A549 (cell line): ENCODE measurements around the gene DENND6B. TPM values are rescaled to one million over a fixed set of nuclear protein-coding genes. Genes with fewer than 3 reads are reported as not detected.
A peak's percentile ranks its signal among the peaks of the same experiment; 100 is the strongest.

ENCODE experiments used
- ATAC-seq, 2 experiments: fragments of 200-7000 bp in 1 of 2; fragments of >200 bp in 1 of 2; cut with Nextera tagmentation in 1 of 2; cut with Tn5 transposase in 1 of 2; 3 replicates each; pipeline versions ENCODE4 v1.8.0 to v1.9.1; 2018 to 2020; ENCODE audit warnings: mild to moderate bottlenecking in 1 of 2, moderate library complexity in 1 of 2
- CTCF ChIA-PET: fragments of 300-600 bp; sonication (Branson Sonifier 250); formaldehyde crosslinking; extraction: SDS; loops from one replicate; lab custom pipeline; 2021; ENCODE audit warnings: antibody characterized with exemption, inconsistent platforms; lab: Yijun Ruan, JAX
- POLR2A ChIA-PET: fragments of 350-600 bp; formaldehyde crosslinking; extraction: SDS; loops from one replicate; lab custom pipeline; 2021; ENCODE audit warnings: antibody characterized with exemption, inconsistent platforms; lab: Yijun Ruan, JAX
- DNase-seq, 2 experiments: peaks; one replicate each; pipeline versions ENCODE4 v3.0.0 to v3.0.0-alpha.2; 2011 to 2016; ENCODE audit warnings: low read depth in 1 of 2, low spot score in 1 of 2
- FAIRE-seq: peaks from 2 replicates; lab custom pipeline; 2011; peaks lifted over from hg19 to GRCh38; lab: Jason Lieb, UNC
- H3K27ac ChIP-seq, 2 experiments: fragments of >200 bp; sonication (Bioruptor Twin); formaldehyde crosslinking; 3 replicates each; pipeline ENCODE4 v1.5.1; 2016 to 2017
- H3K4me1 ChIP-seq: fragments of >200 bp; sonication (Bioruptor Twin); formaldehyde crosslinking; 3 replicates; pipeline ENCODE4 v1.6.1; 2016
- H3K4me2 ChIP-seq: fragments of >200 bp; sonication (Bioruptor Twin); formaldehyde crosslinking; 3 replicates; pipeline ENCODE4 v1.6.1; 2016
- H3K4me3 ChIP-seq: fragments of >200 bp; sonication (Bioruptor Twin); formaldehyde crosslinking; 3 replicates; pipeline ENCODE4 v1.5.1; 2016
- H3K9me3 ChIP-seq: fragments of >200 bp; sonication (Bioruptor Twin); formaldehyde crosslinking; 3 replicates; pipeline ENCODE4 v1.6.1; 2016
- ATOH8 ChIP-seq: fragments of 250-450 bp; sonication (Bioruptor Pico); IDR thresholded peaks from 2 replicates; pipeline ENCODE4 v1.5.0; 2020; ENCODE audit warnings: low read depth, mild to moderate bottlenecking, moderate library complexity
- BCL3 ChIP-seq: fragments of >200 bp; sonication (Bioruptor Twin); formaldehyde crosslinking; IDR thresholded peaks from 3 replicates; pipeline ENCODE4 v1.6.1; 2016
- EHF ChIP-seq: fragments of 250-450 bp; sonication (Bioruptor Pico); IDR thresholded peaks from 2 replicates; pipeline ENCODE4 v1.5.0; 2020; ENCODE audit warnings: mild to moderate bottlenecking
- EHMT2 ChIP-seq: fragments of 200-600 bp; sonication (generic); IDR thresholded peaks from 2 replicates; pipeline ENCODE4 v1.6.1; 2016; ENCODE audit warnings: antibody characterized with exemption, low read depth, mild to moderate bottlenecking, moderate library complexity
- ELK1 ChIP-seq: fragments of 150-350 bp; IDR thresholded peaks from 2 replicates; pipeline ENCODE4 v1.6.1; 2014; ENCODE audit warnings: low read depth, mild to moderate bottlenecking, low read length
- EP300 ChIP-seq, 2 experiments: fragments of >200 bp; sonication (Bioruptor Twin); formaldehyde crosslinking; IDR thresholded peaks; 2 replicates in 1 of 2; 3 replicates in 1 of 2; pipeline ENCODE4 v1.6.1; 2016 to 2017
- ESRRA ChIP-seq: fragments of 150-350 bp; IDR thresholded peaks from 2 replicates; pipeline ENCODE4 v1.6.1; 2014; ENCODE audit warnings: mild to moderate bottlenecking, low read length, borderline replicate concordance
- FOXS1 ChIP-seq: fragments of 250-450 bp; sonication (Bioruptor Pico); IDR thresholded peaks from 2 replicates; pipeline ENCODE4 v1.5.0; 2020; ENCODE audit warnings: mild to moderate bottlenecking, moderate library complexity
- HOXA7 ChIP-seq: fragments of 250-450 bp; sonication (Bioruptor Pico); IDR thresholded peaks from 2 replicates; pipeline ENCODE4 v1.5.0; 2020; ENCODE audit warnings: mild to moderate bottlenecking, moderate library complexity
- PBX3 ChIP-seq: IDR thresholded peaks from 2 replicates; pipeline ENCODE4 v1.6.1; 2012
- REST ChIP-seq: fragments of 200-600 bp; sonication (generic); IDR thresholded peaks from 2 replicates; pipeline ENCODE4 v1.6.1; 2016; ENCODE audit warnings: antibody characterized with exemption, mild to moderate bottlenecking, moderate library complexity
- RNF2 ChIP-seq: fragments of 200-600 bp; sonication (generic); IDR thresholded peaks from 2 replicates; pipeline ENCODE4 v1.6.1; 2016; ENCODE audit warnings: low read depth, mild to moderate bottlenecking, antibody characterized with exemption, moderate library complexity, borderline replicate concordance
- SMC3 ChIP-seq: fragments of >200 bp; sonication (Bioruptor Twin); formaldehyde crosslinking; IDR thresholded peaks from 3 replicates; pipeline ENCODE4 v1.6.1; 2018; ENCODE audit warnings: inconsistent platforms
- SREBF2 ChIP-seq: fragments of 450-650 bp; IDR thresholded peaks from 2 replicates; pipeline ENCODE4 v1.6.1; 2014; ENCODE audit warnings: mild to moderate bottlenecking, moderate library complexity
- TP53 ChIP-seq: fragments of 250-450 bp; sonication (Bioruptor Pico); IDR thresholded peaks from 2 replicates; pipeline ENCODE4 v1.5.0; 2021; ENCODE audit warnings: mild to moderate bottlenecking, moderate library complexity
- ZC3H11A ChIP-seq: fragments of 450-650 bp; IDR thresholded peaks from 2 replicates; pipeline ENCODE4 v1.6.1; 2014; ENCODE audit warnings: antibody characterized with exemption, mild to moderate bottlenecking
- ZNF302 ChIP-seq: fragments of 250-450 bp; sonication (Bioruptor Pico); IDR thresholded peaks from 2 replicates; pipeline ENCODE4 v1.9.0; 2021; ENCODE audit warnings: inconsistent platforms, mild to moderate bottlenecking, moderate library complexity
- WGBS: methylation state at CpG from one replicate; pipeline ENCODE4 v1.1.6; 2017; ENCODE audit errors: missing lambda C conversion rate; 5-methylcytosine and 5-hydroxymethylcytosine counted together
- polyA plus RNA-seq, 4 experiments: library from polyadenylated mRNA; depleted of rRNA in 3 of 4; stranded (reverse); fragments of >200 nt; fragmentation: RNase III in 1 of 4; extraction: RNeasy Plus Mini Kit Qiagen cat#74134 plus additional on column Dnase treatment in 1 of 4; gene quantifications; 2 replicates in 3 of 4; 3 replicates in 1 of 4; pipeline ENCODE4 v1.2.3, GENCODE V29; 2011 to 2017

Gene DENND6B
- polyA plus RNA-seq, 2 of the 4 experiments (the other 2 are of a cell fraction): 1.6 to 1.9 TPM

- Histone ChIP-seq H3K27ac (no peak overlapping the region), H3K4me2 (no peak overlapping the region), H3K4me3 (no peak overlapping the region), H3K4me1 (peaks cover 21% of the 10 kb centered on the region), H3K9me3 (no peaks in the 10 kb centered on the region)
- TF ChIP-seq ATOH8 (CRISPR knock-in tag) (no peak), EP300 (IDR thresholded peaks at IDR 0.05) (no peak), BCL3 (no peak)
- ATAC-seq: no peak
- 90% methylated on average over 17 of the region's 21 CpGs for WGBS
- POLR2A ChIA-PET: interaction anchor here (0.6 kb wide), 1 partner anchor 20 kb away, joined by 4 read pairs; no protein-coding TSS in a partner anchor
- CTCF ChIA-PET: interaction anchor here (1.1 to 2.7 kb wide), 4 partner anchors 11 to 38 kb away, joined by 4 to 8 read pairs (median 8); no protein-coding TSS in a partner anchor
- FAIRE-seq: no peak
- DNase-seq: no peak
These were observed 16.6 kb downstream of the DENND6B start for GRCh38 chr22:50310031-50310722.

- no peak for TF ChIP-seq REST
- no peak for TF ChIP-seq FOXS1
- no peak for TF ChIP-seq ZNF302
- TF ChIP-seq, all 56 proteins: peak for 0
- POLR2A ChIA-PET: interaction anchor here (0.6 kb wide), 1 partner anchor 20 kb away, joined by 4 read pairs; no protein-coding TSS in a partner anchor
- H3K4me3 ChIP-seq: no peak overlapping the region
- peaks cover 26% of the 10 kb centered on the region for H3K4me1 ChIP-seq
- ATAC-seq (no peak), DNase-seq (no peak), FAIRE-seq (no peak)
- no peak overlapping the region for H3K4me2 ChIP-seq
- no peaks in the 10 kb centered on the region for H3K9me3 ChIP-seq
- 100% methylated on average over 5 of the region's 7 CpGs for WGBS
- CTCF ChIA-PET: interaction anchor here (1.1 to 2.7 kb wide), 5 partner anchors 11 to 37 kb away, joined by 3 to 8 read pairs (median 8); no protein-coding TSS in a partner anchor
- H3K27ac ChIP-seq: peak overlapping the region in 1 of 2 experiments; percentile 100; a peak in 3 of 6 replicates
These were observed 17.2 kb downstream of the DENND6B start for GRCh38 chr22:50309601-50309991.

- WGBS: 80% methylated on average over 3 of the region's 9 CpGs
- TF ChIP-seq EHF (no peak), RNF2 (no peak), PBX3 (no peak), EHMT2 (no peak), SREBF2 (no peak), ZC3H11A (no peak), ESRRA (no peak), ELK1 (no peak), SMC3 (no peak), HOXA7 (no peak), TP53 (CRISPR knock-in tag) (no peak)
- CTCF ChIA-PET: interaction anchor here (1.0 to 2.7 kb wide), 5 partner anchors 12 to 37 kb away, joined by 3 to 8 read pairs (median 4); no protein-coding TSS in a partner anchor
- POLR2A ChIA-PET: no interaction called here
- ATAC-seq: no peak
- no peak overlapping the region for H3K4me3 ChIP-seq
- FAIRE-seq: no peak
- H3K4me2 ChIP-seq: no peak overlapping the region
- no peak for DNase-seq
- no peaks in the 10 kb centered on the region for H3K9me3 ChIP-seq
- peaks cover 30% of the 10 kb centered on the region for H3K4me1 ChIP-seq
- H3K27ac ChIP-seq: peak overlapping the region; percentile 31 to 100; a peak in 5 of 6 replicates
These were observed 17.7 kb downstream of the DENND6B start for GRCh38 chr22:50308986-50309600.
